Islet of Langerhans (tissue), 1 donor: ENCODE data around the gene TTR.

Experiments used
- FAIRE-seq: peaks from one replicate; lab custom pipeline; 2011; peaks lifted over from hg19 to GRCh38; lab: Jason Lieb, UNC

The TTR gene

DNA sequence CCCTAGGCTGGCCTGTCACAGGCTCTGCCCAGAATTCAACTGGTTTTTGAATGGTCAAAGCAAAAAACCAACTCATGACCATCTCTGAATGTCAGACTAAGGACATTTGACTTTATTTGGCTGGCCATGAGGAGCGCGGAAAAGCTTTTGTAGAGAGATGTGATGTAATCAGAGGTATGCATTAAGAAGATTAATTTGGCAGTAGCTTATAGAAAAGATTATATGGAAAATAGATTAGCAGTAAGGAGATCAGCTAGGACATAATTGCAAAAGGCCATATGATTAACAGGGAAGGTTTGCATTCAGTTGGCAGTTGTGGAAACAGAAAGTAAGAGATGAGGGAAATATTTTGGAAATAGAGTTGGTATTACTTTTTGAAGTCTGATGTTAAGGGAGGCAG lies 12.3 kb upstream of the TTR start:
- FAIRE-seq: no peak

DNA sequence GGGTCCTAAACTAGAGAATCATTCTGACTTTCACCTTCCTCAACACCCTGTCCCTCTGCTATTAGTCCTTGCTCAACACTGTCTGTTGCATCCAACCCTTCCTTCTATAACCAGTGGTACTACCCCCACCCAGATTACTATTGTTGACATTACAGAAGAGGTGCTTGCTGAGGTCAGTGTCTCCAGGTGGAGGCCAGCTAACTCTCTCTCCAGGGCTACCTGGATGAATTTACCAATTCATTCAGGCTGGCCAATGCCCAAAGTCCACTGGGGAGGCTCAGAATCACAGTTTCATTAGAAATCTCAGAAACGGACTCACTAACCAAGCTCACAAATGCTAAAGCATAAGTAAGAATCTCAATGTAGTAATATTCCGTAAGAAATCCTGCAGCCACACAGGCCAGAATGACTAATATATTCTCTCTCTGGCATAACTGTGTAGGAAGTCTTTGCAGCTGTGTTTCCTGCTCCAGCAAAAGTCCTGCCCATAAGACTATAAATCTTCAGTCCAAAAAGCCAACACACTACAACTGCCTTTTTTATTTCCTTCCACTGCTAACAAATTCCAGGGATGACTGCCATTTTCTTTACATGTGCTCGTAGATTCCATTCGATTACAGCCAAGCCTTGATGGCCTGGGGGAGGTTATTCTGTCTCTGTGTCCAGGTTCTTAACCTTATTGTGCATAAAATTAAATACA lies 10.0 kb upstream of the TTR start:
- FAIRE-seq: no peak

DNA sequence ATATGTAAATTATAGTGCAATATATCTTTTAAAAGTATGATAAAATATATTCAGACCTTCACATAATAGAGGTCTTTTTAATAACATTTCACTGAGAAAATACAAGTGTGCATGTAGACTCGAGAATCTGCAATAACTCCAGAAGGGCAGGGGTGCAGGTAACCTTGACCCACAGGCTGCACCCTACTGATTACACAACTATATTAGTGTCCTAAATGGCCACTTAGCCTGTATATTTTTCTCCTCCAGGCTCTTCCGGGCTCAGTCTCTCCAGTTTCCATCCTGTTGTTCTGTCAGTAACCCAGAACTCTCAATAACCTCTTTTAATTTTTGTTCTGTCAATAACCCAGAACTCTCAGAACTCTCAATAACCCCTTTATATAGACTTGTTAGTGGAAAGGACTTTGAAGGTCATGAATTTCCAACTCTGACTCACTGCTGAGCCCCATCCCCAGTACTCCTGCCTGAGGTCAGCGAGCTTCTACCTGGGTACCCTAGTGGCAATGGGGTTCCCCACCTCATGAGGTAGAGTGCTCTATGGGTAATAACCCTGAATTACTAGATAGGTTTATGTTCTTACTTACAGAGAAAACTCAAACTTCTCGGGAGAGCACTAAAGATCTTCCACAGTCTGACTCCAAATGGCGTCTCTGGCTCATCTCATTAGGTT lies 8.4 kb upstream of the TTR start:
- no peak for FAIRE-seq

DNA sequence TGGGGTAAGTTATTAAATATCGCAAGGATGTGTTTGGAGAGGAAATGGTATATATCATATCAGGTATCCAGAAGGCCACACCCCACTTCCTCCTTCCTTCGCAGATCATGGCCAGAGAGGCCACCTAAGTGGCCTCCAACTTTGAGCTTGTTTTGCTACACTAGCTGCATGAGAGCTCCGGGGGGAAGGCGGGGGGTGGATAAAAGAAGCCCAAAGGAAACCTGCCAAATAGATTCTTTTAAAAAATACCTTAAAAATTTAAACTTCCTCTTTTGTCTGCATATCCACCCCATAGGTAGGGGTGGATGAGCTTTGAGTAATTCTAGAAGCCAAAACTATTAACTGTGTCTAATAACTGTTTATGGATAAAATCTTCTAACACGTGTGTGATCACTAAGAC lies 5.7 kb upstream of the TTR start:
- FAIRE-seq: no peak

DNA sequence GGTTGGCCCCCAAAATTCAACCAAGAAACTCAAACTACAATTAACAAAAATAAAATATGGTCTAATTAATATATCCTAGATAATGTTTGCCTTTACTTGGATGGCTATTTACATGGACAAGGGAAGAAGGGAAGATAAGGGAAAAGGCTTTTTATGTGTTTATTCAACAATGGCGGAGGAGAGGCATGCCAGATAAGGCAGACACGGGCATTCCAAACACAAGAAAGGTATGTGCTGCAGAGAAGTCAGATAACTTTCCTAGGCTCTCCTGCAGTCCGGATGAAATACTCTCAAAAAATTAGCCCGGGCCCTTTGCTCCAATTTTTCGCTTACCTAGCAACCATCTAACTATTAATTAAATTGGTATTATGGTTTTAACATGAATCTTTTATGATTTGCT lies 5.1 kb upstream of the TTR start:
- FAIRE-seq: no peak

DNA sequence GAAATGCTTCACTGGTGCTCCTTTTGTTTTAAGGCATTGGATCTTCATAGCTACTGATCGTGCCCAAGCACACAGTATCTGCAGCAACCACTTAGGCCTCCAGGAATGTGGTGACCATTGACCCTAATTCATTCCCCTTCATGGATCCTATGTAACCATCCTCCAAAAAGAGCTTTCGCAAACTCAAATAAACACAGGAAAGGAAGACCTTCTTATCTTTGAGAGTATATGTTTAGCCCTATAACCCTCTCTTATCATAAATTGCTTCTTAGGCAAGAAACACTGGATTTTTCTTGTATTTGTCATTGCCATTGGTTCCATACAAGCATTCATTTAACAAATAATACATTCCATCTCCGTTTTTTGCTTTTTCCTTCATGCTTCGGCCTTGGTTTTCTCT lies 4.1 kb upstream of the TTR start:
- FAIRE-seq: no peak

DNA sequence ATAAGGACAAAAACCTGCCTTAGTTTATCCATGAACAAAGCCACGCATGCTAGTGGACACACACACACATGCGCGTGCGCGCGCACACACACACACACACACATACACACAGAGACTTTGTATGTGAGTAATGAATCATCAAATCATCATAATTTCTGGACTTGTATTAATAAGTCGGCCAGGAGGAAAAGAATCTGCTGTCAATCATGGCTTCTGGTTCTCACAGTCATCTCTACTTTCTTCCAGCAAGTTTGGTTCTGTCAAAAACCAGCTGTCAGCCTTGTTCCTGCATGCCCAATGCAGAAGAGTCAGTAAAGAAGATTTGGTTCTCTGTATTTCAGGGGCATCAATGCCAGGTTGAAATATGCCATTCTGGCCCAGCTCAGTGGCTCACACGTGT lies 1.1 kb upstream of the TTR start:
- no peak for FAIRE-seq

DNA sequence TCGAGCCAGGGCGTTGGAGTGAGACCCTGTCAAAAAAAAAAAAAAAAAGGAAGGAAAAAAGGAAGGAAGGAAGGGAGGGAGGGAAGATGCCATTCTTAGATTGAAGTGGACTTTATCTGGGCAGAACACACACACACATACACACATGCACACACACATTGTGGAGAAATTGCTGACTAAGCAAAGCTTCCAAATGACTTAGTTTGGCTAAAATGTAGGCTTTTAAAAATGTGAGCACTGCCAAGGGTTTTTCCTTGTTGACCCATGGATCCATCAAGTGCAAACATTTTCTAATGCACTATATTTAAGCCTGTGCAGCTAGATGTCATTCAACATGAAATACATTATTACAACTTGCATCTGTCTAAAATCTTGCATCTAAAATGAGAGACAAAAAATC lies 564 bp upstream of the TTR start:
- FAIRE-seq: no peak

DNA sequence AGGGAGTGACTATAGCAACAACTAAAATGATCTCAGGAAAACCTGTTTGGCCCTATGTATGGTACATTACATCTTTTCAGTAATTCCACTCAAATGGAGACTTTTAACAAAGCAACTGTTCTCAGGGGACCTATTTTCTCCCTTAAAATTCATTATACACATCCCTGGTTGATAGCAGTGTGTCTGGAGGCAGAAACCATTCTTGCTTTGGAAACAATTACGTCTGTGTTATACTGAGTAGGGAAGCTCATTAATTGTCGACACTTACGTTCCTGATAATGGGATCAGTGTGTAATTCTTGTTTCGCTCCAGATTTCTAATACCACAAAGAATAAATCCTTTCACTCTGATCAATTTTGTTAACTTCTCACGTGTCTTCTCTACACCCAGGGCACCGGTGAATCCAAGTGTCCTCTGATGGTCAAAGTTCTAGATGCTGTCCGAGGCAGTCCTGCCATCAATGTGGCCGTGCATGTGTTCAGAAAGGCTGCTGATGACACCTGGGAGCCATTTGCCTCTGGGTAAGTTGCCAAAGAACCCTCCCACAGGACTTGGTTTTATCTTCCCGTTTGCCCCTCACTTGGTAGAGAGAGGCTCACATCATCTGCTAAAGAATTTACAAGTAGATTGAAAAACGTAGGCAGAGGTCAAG lies 955 bp downstream of the TTR start:
- FAIRE-seq: peak; percentile 68

DNA sequence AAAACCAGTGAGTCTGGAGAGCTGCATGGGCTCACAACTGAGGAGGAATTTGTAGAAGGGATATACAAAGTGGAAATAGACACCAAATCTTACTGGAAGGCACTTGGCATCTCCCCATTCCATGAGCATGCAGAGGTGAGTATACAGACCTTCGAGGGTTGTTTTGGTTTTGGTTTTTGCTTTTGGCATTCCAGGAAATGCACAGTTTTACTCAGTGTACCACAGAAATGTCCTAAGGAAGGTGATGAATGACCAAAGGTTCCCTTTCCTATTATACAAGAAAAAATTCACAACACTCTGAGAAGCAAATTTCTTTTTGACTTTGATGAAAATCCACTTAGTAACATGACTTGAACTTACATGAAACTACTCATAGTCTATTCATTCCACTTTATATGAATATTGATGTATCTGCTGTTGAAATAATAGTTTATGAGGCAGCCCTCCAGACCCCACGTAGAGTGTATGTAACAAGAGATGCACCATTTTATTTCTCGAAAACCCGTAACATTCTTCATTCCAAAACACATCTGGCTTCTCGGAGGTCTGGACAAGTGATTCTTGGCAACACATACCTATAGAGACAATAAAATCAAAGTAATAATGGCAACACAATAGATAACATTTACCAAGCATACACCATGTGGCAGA lies 3.6 kb downstream of the TTR start:
- no peak for FAIRE-seq

DNA sequence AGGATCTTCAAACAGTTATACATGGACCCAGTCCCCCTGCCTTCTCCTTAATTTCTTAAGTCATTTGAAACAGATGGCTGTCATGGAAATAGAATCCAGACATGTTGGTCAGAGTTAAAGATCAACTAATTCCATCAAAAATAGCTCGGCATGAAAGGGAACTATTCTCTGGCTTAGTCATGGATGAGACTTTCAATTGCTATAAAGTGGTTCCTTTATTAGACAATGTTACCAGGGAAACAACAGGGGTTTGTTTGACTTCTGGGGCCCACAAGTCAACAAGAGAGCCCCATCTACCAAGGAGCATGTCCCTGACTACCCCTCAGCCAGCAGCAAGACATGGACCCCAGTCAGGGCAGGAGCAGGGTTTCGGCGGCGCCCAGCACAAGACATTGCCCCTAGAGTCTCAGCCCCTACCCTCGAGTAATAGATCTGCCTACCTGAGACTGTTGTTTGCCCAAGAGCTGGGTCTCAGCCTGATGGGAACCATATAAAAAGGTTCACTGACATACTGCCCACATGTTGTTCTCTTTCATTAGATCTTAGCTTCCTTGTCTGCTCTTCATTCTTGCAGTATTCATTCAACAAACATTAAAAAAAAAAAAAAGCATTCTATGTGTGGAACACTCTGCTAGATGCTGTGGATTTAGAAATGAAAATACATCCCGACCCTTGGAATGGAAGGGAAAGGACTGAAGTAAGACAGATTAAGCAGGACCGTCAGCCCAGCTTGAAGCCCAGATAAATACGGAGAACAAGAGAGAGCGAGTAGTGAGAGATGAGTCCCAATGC lies 4.6 kb downstream of the TTR start:
- FAIRE-seq: peak; percentile 87

DNA sequence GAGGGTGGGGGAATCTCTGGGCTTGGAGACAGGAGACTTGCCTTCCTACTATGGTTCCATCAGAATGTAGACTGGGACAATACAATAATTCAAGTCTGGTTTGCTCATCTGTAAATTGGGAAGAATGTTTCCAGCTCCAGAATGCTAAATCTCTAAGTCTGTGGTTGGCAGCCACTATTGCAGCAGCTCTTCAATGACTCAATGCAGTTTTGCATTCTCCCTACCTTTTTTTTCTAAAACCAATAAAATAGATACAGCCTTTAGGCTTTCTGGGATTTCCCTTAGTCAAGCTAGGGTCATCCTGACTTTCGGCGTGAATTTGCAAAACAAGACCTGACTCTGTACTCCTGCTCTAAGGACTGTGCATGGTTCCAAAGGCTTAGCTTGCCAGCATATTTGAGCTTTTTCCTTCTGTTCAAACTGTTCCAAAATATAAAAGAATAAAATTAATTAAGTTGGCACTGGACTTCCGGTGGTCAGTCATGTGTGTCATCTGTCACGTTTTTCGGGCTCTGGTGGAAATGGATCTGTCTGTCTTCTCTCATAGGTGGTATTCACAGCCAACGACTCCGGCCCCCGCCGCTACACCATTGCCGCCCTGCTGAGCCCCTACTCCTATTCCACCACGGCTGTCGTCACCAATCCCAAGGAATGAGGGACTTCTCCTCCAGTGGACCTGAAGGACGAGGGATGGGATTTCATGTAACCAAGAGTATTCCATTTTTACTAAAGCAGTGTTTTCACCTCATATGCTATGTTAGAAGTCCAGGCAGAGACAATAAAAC lies 6.5 kb downstream of the TTR start:
- no peak for FAIRE-seq

DNA sequence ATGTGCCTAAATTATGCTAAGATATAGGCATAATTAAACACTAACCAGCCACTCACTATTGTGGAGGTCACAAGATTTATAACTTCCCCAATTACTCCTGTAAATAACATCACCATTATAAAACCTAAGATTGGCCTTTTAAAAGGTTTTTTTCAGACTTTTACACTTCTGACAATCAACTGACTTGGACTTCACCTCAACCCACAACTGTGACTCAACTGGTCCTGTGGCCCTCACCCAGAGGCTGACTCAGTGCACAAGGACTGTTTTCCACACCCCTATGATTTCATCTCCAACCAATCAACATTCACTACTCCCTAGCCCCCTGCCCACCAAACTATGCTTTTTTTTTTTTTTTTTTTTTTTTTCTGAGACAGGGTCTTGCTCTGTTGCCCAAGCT lies 11.6 kb downstream of the TTR start:
- no peak for FAIRE-seq

DNA sequence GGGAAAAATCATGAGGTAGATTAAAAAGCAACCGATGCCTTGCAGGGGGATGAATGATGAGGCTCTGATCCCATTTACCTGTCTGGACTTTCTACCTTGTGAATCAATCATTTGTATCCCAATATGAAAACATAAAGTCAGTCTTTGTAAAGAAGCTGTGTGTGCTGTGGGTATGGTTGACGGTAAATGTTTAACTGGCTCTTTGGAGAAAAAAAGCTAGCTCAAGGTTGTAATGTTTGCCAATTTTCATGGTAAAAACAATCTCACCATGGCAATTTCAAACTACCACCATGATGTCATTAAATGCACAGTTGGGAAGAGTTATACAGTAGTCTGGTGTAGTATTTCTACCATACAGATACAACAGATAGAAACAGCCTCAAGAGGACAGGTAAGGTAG lies 14.6 kb downstream of the TTR start:
- FAIRE-seq: peak; percentile 53

DNA sequence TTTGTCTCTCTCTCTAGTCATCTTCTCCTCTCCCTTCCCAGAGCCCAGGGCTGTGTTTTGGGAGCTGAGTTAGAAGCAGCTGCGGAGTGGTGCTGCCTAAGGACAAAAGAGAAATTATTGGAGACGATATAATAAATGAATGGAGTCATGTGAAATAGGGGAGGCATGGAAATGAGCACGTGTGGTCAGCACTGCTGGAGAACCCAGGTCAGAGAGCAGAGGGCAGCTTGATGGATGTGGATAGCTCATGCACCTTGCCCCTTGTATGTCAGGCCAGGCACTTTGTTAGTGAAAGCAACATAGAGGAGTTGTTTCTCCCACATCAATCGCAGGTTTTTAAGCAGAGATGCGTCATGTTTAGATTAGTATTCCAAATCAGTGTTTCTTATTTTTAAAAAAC lies 15.7 kb downstream of the TTR start:
- no peak for FAIRE-seq

DNA sequence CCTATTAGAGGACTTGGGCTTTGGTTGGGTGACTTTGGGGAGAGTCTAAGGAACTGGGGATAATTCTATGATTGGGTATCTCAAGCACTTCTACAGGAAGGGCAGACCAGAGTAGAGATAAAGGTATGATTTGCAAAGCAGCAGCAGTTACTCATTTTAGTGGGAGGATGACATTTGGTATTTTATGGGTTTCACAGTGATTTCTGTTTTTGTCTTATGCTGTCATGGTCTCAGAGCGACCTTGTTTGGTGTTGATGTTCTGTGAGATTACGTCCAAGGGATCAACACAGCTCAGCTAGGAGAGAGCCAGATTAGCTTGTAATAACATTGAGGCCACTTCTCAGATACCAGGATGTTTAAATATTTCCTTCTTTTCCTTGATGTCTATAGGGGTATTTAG lies 18.2 kb downstream of the TTR start:
- no peak for FAIRE-seq

DNA sequence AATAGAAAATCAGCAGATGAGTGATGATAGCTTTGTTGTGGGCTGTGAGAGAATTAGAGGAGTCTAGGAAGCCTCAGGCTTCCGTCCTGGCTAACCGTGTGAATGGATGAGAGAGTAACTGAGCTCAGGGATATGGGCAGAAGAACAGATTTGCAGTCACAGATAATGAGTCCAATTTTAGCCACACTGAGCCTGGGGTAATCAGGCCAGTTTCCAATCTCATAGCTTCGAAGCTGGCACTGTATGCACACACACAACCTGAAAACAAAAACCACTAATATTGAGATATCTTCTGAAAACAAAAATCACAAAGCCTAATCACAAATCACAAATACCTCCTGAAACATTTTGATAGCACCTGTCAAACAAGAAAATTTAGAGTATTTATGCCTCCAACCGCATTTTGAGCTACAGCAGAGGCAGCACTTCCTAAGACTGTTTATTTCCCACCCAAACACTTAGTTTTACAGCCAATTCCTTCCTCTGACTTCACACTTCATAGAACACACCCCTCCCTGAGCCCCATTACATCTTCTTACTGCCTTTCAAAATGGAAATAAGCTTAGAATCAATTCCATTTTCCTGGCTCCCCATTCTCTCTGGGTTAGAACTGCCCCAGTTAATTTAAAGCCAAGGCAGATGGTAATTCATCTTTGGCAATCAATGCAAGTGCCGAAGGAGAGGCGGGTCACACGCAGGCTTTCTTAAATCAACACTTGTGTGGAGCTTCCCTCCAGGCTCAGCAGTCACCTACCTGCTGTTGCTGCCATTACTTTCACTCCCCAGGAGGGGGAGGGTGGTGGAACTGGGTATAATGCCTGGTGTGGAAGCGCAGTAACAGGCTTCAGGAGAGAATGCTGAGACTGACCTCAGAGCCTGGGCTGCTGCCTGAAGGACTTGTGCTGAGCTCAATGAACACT lies 18.9 kb downstream of the TTR start:
- FAIRE-seq: no peak

DNA sequence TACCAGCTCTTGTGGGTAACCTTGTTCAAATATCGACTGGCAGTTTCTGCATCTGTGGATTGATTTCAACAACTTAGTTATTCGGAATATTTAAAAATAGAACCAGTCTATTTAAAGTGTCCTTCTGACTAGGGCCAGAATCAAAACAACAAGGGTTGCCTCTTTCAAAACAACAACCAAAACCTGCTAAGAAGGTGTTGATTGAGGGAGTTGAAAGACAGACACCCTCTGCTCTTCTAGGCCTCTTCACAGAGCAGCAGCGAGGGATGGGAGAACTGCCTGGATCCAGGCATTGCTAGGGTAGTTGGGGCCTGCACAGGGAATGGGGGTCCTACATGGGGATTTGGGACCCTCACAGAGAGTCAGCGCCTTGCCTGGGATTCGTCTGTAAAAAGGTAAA lies 19.8 kb downstream of the TTR start:
- no peak for FAIRE-seq

DNA sequence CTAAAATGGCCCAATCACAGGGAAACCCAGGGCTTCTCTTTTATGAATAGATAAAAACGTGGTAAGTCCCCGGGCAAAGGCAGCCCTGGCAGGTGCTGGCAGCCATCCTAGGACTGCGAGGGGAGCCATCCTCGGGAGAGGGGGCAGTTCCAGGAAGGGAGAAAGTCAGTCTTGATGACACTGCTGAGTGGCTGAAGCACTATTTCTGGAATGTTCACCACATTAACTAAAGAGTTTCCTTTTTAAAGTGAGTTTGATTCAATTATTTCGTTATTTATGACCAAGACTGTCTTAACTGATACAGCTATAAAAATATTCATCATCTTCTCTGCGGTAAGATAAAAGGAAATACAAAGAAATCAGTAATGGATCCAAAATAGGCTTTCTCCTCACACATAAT lies 20.4 kb downstream of the TTR start:
- FAIRE-seq: no peak

DNA sequence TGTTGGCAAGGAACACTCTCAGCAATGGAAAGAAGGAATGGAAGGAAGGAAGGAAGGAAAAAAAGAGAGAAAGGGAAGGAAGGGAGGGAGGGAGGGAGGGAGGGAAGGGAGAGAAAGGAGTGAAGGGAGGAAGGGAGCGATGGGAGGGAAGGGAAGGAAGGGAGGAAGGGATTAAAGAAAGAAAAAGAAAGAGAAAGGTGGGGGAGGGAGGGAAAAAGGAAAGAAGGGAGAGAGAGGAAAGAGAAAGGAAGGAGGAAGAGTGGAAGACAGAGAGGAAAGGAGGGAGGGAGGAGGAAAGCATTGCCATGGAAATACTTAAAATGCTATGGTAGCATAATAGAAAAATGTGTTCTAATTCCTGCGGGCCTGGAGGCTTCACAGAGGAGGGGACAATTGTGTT lies 22.4 kb downstream of the TTR start:
- FAIRE-seq: no peak

DNA sequence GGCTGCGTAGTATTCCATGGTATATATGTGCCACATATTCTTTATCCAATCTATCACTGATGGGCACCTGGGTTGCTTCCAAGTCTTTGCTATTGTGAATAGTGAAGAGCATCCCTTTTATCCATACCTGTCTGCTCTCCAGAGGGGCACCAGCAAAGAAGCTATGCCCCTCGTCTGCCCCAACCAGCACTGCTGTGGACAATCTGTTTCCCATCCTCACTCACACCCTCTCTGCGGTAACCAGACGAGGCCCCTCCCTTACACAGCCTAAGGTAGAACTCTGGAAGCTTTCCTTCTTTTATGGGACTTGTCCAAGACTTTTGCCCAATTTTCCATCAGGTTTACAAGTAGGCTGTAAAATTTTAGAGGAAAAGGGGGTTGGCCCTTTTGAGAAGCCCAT lies 24.9 kb downstream of the TTR start:
- FAIRE-seq: no peak
